ENCODE data around the gene VIL1. TPM values are rescaled to one million over a fixed set of nuclear protein-coding genes. Genes with fewer than 3 reads are reported as not detected.

Gene VIL1
- total and polyA plus RNA-seq, 9 of the 15 experiments (the other 6 are each of a cell fraction or from before 2014, with no cell fraction given): 0.51 to 2.7 (median 1.2) TPM

GRCh38 chr2:218432676-218433365 lies 13.9 kb downstream of the VIL1 start:
- Histone ChIP-seq H3K9me3 (replicated peaks; ENCODE audit: control insufficient read depth, insufficient read depth, low read depth, low read length) (no peaks in the 10 kb centered on the region), H3K79me2 (ENCODE audit: control insufficient read depth, insufficient read depth, low read length) (no peaks in the 10 kb centered on the region), H3K4me1 (replicated peaks in 1 of 2; ENCODE audit: control insufficient read depth in 2 of 2, insufficient read depth in 2 of 2, low read length in 2 of 2) (peaks cover 5 to 21% of the 10 kb centered on the region in 2 experiments), H3K27me3 (ENCODE audit: control insufficient read depth in 2 of 2, insufficient read depth in 2 of 2, low read length in 2 of 2) (no peaks in the 10 kb centered on the region), H3K36me3 (ENCODE audit: control insufficient read depth, insufficient read depth, low read length) (no peaks in the 10 kb centered on the region), H3K9ac (ENCODE audit: insufficient read depth in 1 of 2, low read depth in 2 of 2, low read length in 2 of 2) (no peak overlapping the region), H3K27ac (ENCODE audit: extremely low read depth, low read depth, low read length) (no peak overlapping the region), H4K20me1 (replicated peaks; ENCODE audit: control insufficient read depth, insufficient read depth, low read length) (no peaks in the 10 kb centered on the region), H3K4me3 (no peak overlapping the region), H3K4me2 (ENCODE audit: insufficient read depth, low read length) (no peak overlapping the region), H2AFZ (ENCODE audit: low read depth, low read length) (no peak overlapping the region), H3K9me1 (ENCODE audit: control insufficient read depth, insufficient read depth, low read length) (no peaks in the 10 kb centered on the region)
- FAIRE-seq (no peak), ATAC-seq (no peak), DNase-seq (ENCODE audit: extremely low read depth in 1 of 4, low spot score in 3 of 4) (no peak)
- POLR2A ChIA-PET: no interaction called here
- TF ChIP-seq MEIS2 (IDR thresholded peaks at IDR 0.05; ENCODE audit: partially characterized antibody) (no peak), ARNT (IDR thresholded peaks at IDR 0.05) (no peak), TGIF2 (CRISPR knock-in tag; IDR thresholded peaks at IDR 0.05) (no peak), MTF1 (CRISPR knock-in tag; IDR thresholded peaks at IDR 0.05; ENCODE audit: borderline replicate concordance) (no peak), NCOA1 (IDR thresholded peaks at IDR 0.05; ENCODE audit: low read depth) (no peak), ZNF263 (CRISPR knock-in tag; IDR thresholded peaks at IDR 0.05; ENCODE audit: borderline replicate concordance) (no peak), SMARCE1 (IDR thresholded peaks at IDR 0.05) (no peak), EWSR1 (IDR thresholded peaks at IDR 0.05; ENCODE audit: borderline replicate concordance, low read depth, partially characterized antibody) (no peak), MTA1 (IDR thresholded peaks at IDR 0.05; ENCODE audit: borderline replicate concordance) (no peak)
- in situ Hi-C loops (cut with MboI): no loop called here
- BruUV-seq (replicated peaks): no TSS peak
- CTCF ChIA-PET (ENCODE audit: low intra/inter-chr PET ratio): no interaction called here
- intact Hi-C loops (cut with micrococcal nuclease): no loop called here
- WGBS (ENCODE audit: insufficient coverage, low coverage, missing lambda C conversion rate): 28% methylated on average over 8 of the region's 8 CpGs

Data from K562 (cell line).